ENCODE data around the gene LRP6.

DNA sequence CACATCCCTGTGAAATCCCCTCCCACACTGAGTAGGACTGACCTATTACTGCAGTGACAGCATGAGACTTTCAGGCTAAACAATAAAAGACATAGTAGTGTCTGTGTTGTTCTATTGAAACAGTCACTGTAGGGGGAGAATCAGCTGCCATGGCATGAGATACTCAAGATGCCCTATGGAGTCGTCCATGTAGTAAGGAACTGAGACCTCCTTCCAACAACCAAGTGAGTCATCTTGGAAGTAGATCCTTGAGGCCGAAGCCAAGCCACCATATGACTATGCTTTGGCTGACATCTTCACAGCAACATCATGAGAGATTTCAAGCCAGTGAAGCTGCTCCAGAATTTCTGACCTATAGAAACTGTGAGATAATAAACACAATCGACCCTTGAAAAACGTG is 12.1 kb upstream of the LRP6 start:
- TF ChIP-seq, protein P1, sequence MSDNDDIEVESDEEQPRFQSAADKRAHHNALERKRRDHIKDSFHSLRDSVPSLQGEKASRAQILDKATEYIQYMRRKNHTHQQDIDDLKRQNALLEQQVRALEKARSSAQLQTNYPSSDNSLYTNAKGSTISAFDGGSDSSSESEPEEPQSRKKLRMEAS (IDR thresholded peaks at IDR 0.05) = no peak
- TF ChIP-seq, protein P2, sequence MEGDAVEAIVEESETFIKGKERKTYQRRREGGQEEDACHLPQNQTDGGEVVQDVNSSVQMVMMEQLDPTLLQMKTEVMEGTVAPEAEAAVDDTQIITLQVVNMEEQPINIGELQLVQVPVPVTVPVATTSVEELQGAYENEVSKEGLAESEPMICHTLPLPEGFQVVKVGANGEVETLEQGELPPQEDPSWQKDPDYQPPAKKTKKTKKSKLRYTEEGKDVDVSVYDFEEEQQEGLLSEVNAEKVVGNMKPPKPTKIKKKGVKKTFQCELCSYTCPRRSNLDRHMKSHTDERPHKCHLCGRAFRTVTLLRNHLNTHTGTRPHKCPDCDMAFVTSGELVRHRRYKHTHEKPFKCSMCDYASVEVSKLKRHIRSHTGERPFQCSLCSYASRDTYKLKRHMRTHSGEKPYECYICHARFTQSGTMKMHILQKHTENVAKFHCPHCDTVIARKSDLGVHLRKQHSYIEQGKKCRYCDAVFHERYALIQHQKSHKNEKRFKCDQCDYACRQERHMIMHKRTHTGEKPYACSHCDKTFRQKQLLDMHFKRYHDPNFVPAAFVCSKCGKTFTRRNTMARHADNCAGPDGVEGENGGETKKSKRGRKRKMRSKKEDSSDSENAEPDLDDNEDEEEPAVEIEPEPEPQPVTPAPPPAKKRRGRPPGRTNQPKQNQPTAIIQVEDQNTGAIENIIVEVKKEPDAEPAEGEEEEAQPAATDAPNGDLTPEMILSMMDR (IDR thresholded peaks at IDR 0.05; ENCODE audit: low read depth, low read length, missing input control) = no peak
- TF ChIP-seq JUND (IDR thresholded peaks at IDR 0.05) (no peak), GABPA (IDR thresholded peaks at IDR 0.05 in 1 of 2, conservative IDR thresholded peaks at IDR 0.05 in 1 of 2) (no peak), RAD21 (IDR thresholded peaks at IDR 0.05) (no peak), FOXA1 (IDR thresholded peaks at IDR 0.05) (no peak), SP1 (IDR thresholded peaks at IDR 0.05) (no peak)
- TF ChIP-seq, protein P3, sequence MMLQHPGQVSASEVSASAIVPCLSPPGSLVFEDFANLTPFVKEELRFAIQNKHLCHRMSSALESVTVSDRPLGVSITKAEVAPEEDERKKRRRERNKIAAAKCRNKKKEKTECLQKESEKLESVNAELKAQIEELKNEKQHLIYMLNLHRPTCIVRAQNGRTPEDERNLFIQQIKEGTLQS (IDR thresholded peaks at IDR 0.05) = no peak
- TF ChIP-seq, protein P4, sequence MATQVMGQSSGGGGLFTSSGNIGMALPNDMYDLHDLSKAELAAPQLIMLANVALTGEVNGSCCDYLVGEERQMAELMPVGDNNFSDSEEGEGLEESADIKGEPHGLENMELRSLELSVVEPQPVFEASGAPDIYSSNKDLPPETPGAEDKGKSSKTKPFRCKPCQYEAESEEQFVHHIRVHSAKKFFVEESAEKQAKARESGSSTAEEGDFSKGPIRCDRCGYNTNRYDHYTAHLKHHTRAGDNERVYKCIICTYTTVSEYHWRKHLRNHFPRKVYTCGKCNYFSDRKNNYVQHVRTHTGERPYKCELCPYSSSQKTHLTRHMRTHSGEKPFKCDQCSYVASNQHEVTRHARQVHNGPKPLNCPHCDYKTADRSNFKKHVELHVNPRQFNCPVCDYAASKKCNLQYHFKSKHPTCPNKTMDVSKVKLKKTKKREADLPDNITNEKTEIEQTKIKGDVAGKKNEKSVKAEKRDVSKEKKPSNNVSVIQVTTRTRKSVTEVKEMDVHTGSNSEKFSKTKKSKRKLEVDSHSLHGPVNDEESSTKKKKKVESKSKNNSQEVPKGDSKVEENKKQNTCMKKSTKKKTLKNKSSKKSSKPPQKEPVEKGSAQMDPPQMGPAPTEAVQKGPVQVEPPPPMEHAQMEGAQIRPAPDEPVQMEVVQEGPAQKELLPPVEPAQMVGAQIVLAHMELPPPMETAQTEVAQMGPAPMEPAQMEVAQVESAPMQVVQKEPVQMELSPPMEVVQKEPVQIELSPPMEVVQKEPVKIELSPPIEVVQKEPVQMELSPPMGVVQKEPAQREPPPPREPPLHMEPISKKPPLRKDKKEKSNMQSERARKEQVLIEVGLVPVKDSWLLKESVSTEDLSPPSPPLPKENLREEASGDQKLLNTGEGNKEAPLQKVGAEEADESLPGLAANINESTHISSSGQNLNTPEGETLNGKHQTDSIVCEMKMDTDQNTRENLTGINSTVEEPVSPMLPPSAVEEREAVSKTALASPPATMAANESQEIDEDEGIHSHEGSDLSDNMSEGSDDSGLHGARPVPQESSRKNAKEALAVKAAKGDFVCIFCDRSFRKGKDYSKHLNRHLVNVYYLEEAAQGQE (IDR thresholded peaks at IDR 0.05) = no peak
- TF ChIP-seq, protein P5, sequence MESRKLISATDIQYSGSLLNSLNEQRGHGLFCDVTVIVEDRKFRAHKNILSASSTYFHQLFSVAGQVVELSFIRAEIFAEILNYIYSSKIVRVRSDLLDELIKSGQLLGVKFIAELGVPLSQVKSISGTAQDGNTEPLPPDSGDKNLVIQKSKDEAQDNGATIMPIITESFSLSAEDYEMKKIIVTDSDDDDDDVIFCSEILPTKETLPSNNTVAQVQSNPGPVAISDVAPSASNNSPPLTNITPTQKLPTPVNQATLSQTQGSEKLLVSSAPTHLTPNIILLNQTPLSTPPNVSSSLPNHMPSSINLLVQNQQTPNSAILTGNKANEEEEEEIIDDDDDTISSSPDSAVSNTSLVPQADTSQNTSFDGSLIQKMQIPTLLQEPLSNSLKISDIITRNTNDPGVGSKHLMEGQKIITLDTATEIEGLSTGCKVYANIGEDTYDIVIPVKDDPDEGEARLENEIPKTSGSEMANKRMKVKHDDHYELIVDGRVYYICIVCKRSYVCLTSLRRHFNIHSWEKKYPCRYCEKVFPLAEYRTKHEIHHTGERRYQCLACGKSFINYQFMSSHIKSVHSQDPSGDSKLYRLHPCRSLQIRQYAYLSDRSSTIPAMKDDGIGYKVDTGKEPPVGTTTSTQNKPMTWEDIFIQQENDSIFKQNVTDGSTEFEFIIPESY (IDR thresholded peaks at IDR 0.05) = no peak
